GM12891 (cell line): ENCODE data around the gene RNF157.

ENCODE experiments used
- POLR2A ChIP-seq: IDR thresholded peaks from 2 replicates; pipeline ENCODE4 v1.6.1; 2011; ENCODE audit warnings: low read depth, low read length, control low read depth
- POLR2AphosphoS5 ChIP-seq: IDR thresholded peaks from 2 replicates; pipeline ENCODE4 v1.6.1; 2011; ENCODE audit warnings: low read depth, low read length, control low read depth

- TF ChIP-seq POLR2AphosphoS5: no peak
- TF ChIP-seq POLR2A: no peak
These were observed 21.3 kb upstream of the RNF157 start for GRCh38 chr17:76261421-76262215.
